Kidney (tissue), 14 donors: ENCODE data around the gene GPC1. TPM values are rescaled to one million over a fixed set of nuclear protein-coding genes. Genes with fewer than 3 reads are reported as not detected.

Source experiments
- DNase-seq, 5 donors: peaks; one replicate each; pipeline ENCODE4 v3.0.0-alpha.2; 2013 to 2020
- FAIRE-seq: peaks from 2 replicates; lab custom pipeline; 2012; peaks lifted over from hg19 to GRCh38; lab: Jason Lieb, UNC
- H3K27ac ChIP-seq, 2 donors: one replicate each; pipeline ENCODE4 v1.7.0; 2013; ENCODE audit warnings: low read depth in 2 of 2, low read length in 2 of 2, inconsistent platforms in 1 of 2
- H3K27me3 ChIP-seq: one replicate; pipeline ENCODE4 v1.7.1; 2013; ENCODE audit warnings: low read length, inconsistent platforms; ENCODE audit not compliant: control insufficient read depth, insufficient read depth
- H3K36me3 ChIP-seq, 3 donors: one replicate each; pipeline versions ENCODE4 v1.7.0 to v1.7.1; 2013; ENCODE audit warnings: low read length in 3 of 3, control low read depth in 1 of 3, inconsistent platforms in 1 of 3; ENCODE audit not compliant: insufficient read depth in 3 of 3, control insufficient read depth in 2 of 3
- H3K4me1 ChIP-seq, 3 donors: one replicate each; pipeline versions ENCODE4 v1.7.0 to v1.7.1; 2013; ENCODE audit warnings: low read length in 3 of 3, inconsistent platforms in 1 of 3, low read depth in 1 of 3; ENCODE audit not compliant: control insufficient read depth in 2 of 3, insufficient read depth in 2 of 3
- H3K4me3 ChIP-seq, 3 donors: one replicate each; pipeline versions ENCODE4 v1.7.0 to v1.8.1; 2013; ENCODE audit warnings: low read length in 3 of 3, control low read depth in 1 of 3, inconsistent platforms in 1 of 3
- H3K9ac ChIP-seq, 3 donors: one replicate each; pipeline versions ENCODE4 v1.7.0 to v1.7.1; 2013; ENCODE audit warnings: low read length in 3 of 3, control low read depth in 1 of 3, inconsistent platforms in 1 of 3
- H3K9me3 ChIP-seq, 3 donors: one replicate each; pipeline versions ENCODE4 v1.7.0 to v1.7.1; 2013; ENCODE audit warnings: low read length in 3 of 3, control low read depth in 1 of 3, inconsistent platforms in 1 of 3; ENCODE audit not compliant: control insufficient read depth in 2 of 3, insufficient read depth in 1 of 3
- intact Hi-C: fragments of 100-400 bp; cut with DNase I; formaldehyde crosslinking; loops from one replicate; pipeline ENCODE4 v1.11.1; 2022
- polyA plus RNA-seq: library from polyadenylated mRNA; stranded (reverse); fragments of 350-450 nt; fragmentation: Illumina TruSeq; extraction: RNeasy Lipid Tissue Mini Kit (QIAGEN cat#74804); gene quantifications from one replicate; pipeline ENCODE4 v1.2.3, GENCODE V29; 2014; ENCODE audit warnings: low read depth, low replicate concordance; ENCODE audit not compliant: insufficient read depth
- total RNA-seq: library from RNA; stranded (reverse); fragmentation: NEBNext Ultra II Directional; extraction: Animal tissue kit (Norgen Biotek cat#: 25700); gene quantifications from one replicate; pipeline ENCODE4 v1.2.1, GENCODE V29; 2021
- TF ChIP-seq, protein P1 (sequence below): IDR thresholded peaks from 3 replicates; pipeline ENCODE4 v1.5.1; 2012; ENCODE audit warnings: mild to moderate bottlenecking, moderate library complexity, borderline replicate concordance; ENCODE audit not compliant: insufficient read depth; ENCODE audit errors: extremely low read depth
- donor health status: control.
- donor health status: control.
- donor health status: control.
- donor health status: control.
- donor health status: control.
- donor health status: DM: yes; HTN: yes; CAD: no.
- donor health status: Normal renal cell carcinoma (clear cell type).

Gene GPC1
- total and polyA plus RNA-seq, 2 donors from 2014 or later: 18.4 to 124 TPM

DNA sequence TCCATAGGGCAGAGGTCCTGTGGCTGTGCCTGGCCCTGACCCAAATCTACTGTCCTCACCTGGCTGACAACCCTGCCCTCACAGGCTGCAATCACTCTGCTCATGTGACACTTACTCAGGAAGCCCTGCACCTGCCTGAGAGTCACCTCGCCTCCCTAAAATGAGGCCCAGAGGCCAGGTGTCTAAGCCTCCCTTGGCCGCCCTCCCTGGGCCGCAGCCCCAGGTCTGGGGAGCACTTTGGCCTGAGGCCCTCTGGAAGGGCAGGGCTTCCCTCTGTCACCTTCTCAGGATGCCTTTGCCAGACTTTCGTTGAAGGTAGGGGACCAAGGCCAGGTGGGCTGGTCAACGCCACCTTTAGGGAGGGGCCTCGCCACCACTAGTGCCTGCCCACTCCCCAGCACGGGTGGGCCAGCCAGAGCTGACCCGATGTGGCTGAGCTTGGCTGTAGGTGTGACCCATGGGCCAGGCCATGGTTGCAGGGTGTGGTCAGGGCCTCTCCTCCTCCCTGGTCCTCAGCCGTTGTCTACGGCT is 6.1 kb upstream of the GPC1 start:
- FAIRE-seq (no peak), DNase-seq (peak in 2 of 5 donors; percentile 3 to 30)

GRCh38 chr2:240429872-240430491 is 5.5 kb upstream of the GPC1 start:
- no peak overlapping the region for H3K4me3 ChIP-seq
- FAIRE-seq (no peak), DNase-seq (peak; percentile 39 to 70 (median 58))
- TF ChIP-seq, protein P1, sequence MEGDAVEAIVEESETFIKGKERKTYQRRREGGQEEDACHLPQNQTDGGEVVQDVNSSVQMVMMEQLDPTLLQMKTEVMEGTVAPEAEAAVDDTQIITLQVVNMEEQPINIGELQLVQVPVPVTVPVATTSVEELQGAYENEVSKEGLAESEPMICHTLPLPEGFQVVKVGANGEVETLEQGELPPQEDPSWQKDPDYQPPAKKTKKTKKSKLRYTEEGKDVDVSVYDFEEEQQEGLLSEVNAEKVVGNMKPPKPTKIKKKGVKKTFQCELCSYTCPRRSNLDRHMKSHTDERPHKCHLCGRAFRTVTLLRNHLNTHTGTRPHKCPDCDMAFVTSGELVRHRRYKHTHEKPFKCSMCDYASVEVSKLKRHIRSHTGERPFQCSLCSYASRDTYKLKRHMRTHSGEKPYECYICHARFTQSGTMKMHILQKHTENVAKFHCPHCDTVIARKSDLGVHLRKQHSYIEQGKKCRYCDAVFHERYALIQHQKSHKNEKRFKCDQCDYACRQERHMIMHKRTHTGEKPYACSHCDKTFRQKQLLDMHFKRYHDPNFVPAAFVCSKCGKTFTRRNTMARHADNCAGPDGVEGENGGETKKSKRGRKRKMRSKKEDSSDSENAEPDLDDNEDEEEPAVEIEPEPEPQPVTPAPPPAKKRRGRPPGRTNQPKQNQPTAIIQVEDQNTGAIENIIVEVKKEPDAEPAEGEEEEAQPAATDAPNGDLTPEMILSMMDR: no peak
- H3K27me3 ChIP-seq: no peaks in the 10 kb centered on the region
- H3K4me1 ChIP-seq: no peaks in the 10 kb centered on the region
- intact Hi-C loops: no loop called here
- no peaks in the 10 kb centered on the region for H3K9me3 ChIP-seq
- no peak overlapping the region for H3K9ac ChIP-seq
- H3K27ac ChIP-seq: no peak overlapping the region
- H3K36me3 ChIP-seq: no peaks in the 10 kb centered on the region

More for the DNA sequence above, 6.1 kb upstream of the GPC1 start:
- Histone ChIP-seq H3K27ac (no peak overlapping the region), H3K9ac (no peak overlapping the region), H3K36me3 (no peaks in the 10 kb centered on the region), H3K4me1 (no peaks in the 10 kb centered on the region), H3K27me3 (no peaks in the 10 kb centered on the region), H3K9me3 (no peaks in the 10 kb centered on the region), H3K4me3 (no peak overlapping the region)
- TF ChIP-seq, protein P1: no peak
- intact Hi-C loops: no loop called here

DNA sequence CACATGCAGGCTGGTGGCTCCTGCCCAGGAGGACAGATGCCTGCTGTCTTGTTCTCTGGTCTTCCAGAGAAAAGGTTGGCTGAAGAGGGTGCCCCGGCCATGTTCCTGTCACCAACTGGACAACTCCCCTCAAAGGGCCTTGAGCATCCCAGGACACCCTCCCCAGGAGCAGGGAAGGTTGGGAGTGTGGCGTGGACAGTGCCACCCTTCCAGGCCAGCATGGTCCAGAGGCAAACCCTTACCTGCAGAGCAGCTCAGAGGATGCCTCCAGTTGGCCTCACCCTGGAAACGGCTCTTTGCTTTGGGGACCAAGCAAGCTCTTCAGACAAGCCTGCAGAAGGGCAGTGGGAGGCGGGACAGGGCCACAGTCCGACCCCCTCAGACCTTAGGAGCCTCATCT is 4.9 kb upstream of the GPC1 start:
- DNase-seq: peak in 2 of 5 donors; percentile 7 to 58
- no peaks in the 10 kb centered on the region for H3K27me3 ChIP-seq
- TF ChIP-seq, protein P1: no peak

More for the DNA sequence above, 4.9 kb upstream of the GPC1 start:
- no peaks in the 10 kb centered on the region for H3K9me3 ChIP-seq
- H3K27ac ChIP-seq: no peak overlapping the region
- H3K4me1 ChIP-seq: no peaks in the 10 kb centered on the region
- H3K9ac ChIP-seq: no peak overlapping the region
- no peak overlapping the region for H3K4me3 ChIP-seq
- intact Hi-C loops: no loop called here
- FAIRE-seq: no peak
- H3K36me3 ChIP-seq: no peaks in the 10 kb centered on the region
